Breast epithelium (tissue), 3 donors: Measurements from ENCODE around the gene SLC38A3.

Source experiments
- CTCF ChIP-seq, 3 donors: fragments of 450-650 bp; IDR thresholded peaks; one replicate each; pipeline ENCODE4 v1.5.1; 2016 to 2017; ENCODE audit warnings: antibody characterized with exemption in 3 of 3, mild to moderate bottlenecking in 3 of 3, moderate library complexity in 3 of 3
- POLR2A ChIP-seq: fragments of 450-650 bp; IDR thresholded peaks from one replicate; pipeline ENCODE4 v1.6.1; 2016; ENCODE audit warnings: antibody characterized with exemption, mild to moderate bottlenecking, moderate library complexity

- no peak for TF ChIP-seq CTCF (IDR thresholded peaks at IDR 0.05)
- TF ChIP-seq POLR2A = no peak
These were observed 53.9 kb downstream of the SLC38A3 start for GRCh38 chr3:50258979-50259378.
